Right lobe of liver (tissue), 4 donors: ENCODE results near the gene USP47.

Source experiments
- POLR2A ChIP-seq: fragments of 450-650 bp; IDR thresholded peaks from one replicate; pipeline ENCODE4 v1.6.1; 2017; ENCODE audit warnings: antibody characterized with exemption, mild to moderate bottlenecking
- TF ChIP-seq, protein P1 (sequence below), 4 donors: fragments of 200-600 bp in 3 of 4; fragments of 450-650 bp in 1 of 4; IDR thresholded peaks; one replicate each; pipeline versions ENCODE4 v1.5.1 to v1.8.0; 2016 to 2022; ENCODE audit warnings: antibody characterized with exemption in 4 of 4, mild to moderate bottlenecking in 2 of 4
- donor health status: DM: no; HTN: no; CAD: no.
- donor health status: DM: no; HTN: no; CAD: no.
- donor health status: DM: no; HTN: yes; CAD: no.

DNA sequence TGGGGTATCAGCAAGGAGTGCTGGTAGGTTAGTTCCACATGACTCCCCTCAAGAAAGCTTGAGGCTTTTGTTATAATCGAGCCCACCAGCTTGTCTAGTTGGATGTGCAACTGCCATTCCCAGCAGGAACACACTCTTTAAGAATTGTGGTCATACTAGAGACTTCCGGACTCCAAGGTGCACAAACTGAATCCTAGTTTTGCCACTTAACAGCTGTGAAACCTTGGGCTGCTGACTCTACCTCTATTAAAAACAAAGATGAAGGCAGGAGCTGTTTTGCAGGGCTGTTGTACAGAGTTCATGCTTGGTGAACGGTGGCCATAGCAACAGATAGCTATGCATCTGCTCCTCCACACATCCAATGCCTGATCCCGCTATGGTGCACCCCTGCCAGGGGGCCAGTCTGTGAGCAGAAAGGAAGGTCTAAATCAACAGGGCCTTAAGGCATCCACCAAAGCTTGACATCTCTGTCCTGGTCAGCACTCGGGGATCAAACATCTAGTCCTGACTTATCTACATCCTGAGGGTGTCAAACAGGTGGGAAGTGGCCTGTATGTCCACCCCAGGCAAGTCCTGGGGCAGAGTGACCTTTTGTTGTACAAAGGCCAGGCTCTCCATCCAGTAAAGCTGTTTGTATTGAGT lies 130.3 kb downstream of the USP47 start:
- TF ChIP-seq, protein P1, sequence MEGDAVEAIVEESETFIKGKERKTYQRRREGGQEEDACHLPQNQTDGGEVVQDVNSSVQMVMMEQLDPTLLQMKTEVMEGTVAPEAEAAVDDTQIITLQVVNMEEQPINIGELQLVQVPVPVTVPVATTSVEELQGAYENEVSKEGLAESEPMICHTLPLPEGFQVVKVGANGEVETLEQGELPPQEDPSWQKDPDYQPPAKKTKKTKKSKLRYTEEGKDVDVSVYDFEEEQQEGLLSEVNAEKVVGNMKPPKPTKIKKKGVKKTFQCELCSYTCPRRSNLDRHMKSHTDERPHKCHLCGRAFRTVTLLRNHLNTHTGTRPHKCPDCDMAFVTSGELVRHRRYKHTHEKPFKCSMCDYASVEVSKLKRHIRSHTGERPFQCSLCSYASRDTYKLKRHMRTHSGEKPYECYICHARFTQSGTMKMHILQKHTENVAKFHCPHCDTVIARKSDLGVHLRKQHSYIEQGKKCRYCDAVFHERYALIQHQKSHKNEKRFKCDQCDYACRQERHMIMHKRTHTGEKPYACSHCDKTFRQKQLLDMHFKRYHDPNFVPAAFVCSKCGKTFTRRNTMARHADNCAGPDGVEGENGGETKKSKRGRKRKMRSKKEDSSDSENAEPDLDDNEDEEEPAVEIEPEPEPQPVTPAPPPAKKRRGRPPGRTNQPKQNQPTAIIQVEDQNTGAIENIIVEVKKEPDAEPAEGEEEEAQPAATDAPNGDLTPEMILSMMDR (IDR thresholded peaks at IDR 0.05), result no peak
- no peak for TF ChIP-seq POLR2A
